Neural cell (in vitro differentiated cells): Measurements from ENCODE around the gene TOX4. TPM values are rescaled to one million over a fixed set of nuclear protein-coding genes. Genes with fewer than 3 reads are reported as not detected.

Experiments
- H2AFZ ChIP-seq: fragments of 200-600, 300-800 bp; sonication (generic), shearing (Covaris generic); 2 replicates; pipeline ENCODE4 v1.6.0; 2014; ENCODE audit warnings: low read depth, mild to moderate bottlenecking, antibody characterized with exemption, low read length, moderate library complexity
- H3F3A ChIP-seq: fragments of 200-600 bp; shearing (Covaris generic); 2 replicates; pipeline ENCODE4 v1.6.1; 2016; ENCODE audit warnings: mild to moderate bottlenecking, moderate library complexity, mixed read lengths, antibody characterized with exemption, low read length; ENCODE audit not compliant: insufficient read depth, poor library complexity, severe bottlenecking
- H3K27ac ChIP-seq: fragments of 200-600, 300-800 bp; sonication (generic), shearing (Covaris generic); 2 replicates; pipeline ENCODE4 v1.5.1; 2014; ENCODE audit warnings: mild to moderate bottlenecking, low read length, moderate library complexity
- H3K27me3 ChIP-seq: fragments of 300-800, 200-600 bp; sonication (generic), shearing (Covaris generic); 2 replicates; pipeline ENCODE4 v1.6.0; 2014; ENCODE audit warnings: mild to moderate bottlenecking, low read depth, low read length, moderate library complexity; ENCODE audit not compliant: insufficient read depth
- H3K36me3 ChIP-seq: fragments of 300-800, 200-600 bp; sonication (generic), shearing (Covaris generic); 2 replicates; pipeline ENCODE4 v1.5.1; 2014; ENCODE audit warnings: mild to moderate bottlenecking, antibody characterized with exemption, low read length, moderate library complexity; ENCODE audit not compliant: insufficient read depth
- H3K4me2 ChIP-seq: fragments of 300-800, 200-600 bp; sonication (generic), shearing (Covaris generic); 2 replicates; pipeline ENCODE4 v1.6.0; 2014; ENCODE audit warnings: mild to moderate bottlenecking, low read length
- H3K4me3 ChIP-seq: fragments of 300-800, 200-600 bp; sonication (generic), shearing (Covaris generic); 2 replicates; pipeline ENCODE4 v1.5.1; 2014; ENCODE audit warnings: mild to moderate bottlenecking, low read length, moderate library complexity
- H3K79me2 ChIP-seq: fragments of 200-600 bp; shearing (Covaris generic); replicated peaks from 2 replicates; pipeline ENCODE4 v1.6.0; 2014; ENCODE audit warnings: mild to moderate bottlenecking, low read length, moderate library complexity; ENCODE audit not compliant: insufficient read depth
- H3K9ac ChIP-seq: fragments of 300-800, 200-600 bp; sonication (generic), shearing (Covaris generic); 2 replicates; pipeline ENCODE4 v1.6.1; 2016; ENCODE audit warnings: mild to moderate bottlenecking, low read length, mixed read lengths
- H3K9me2 ChIP-seq: fragments of 200-600 bp; shearing (Covaris generic); 2 replicates; pipeline ENCODE4 v1.6.1; 2016; ENCODE audit warnings: mild to moderate bottlenecking, low read length, mixed read lengths; ENCODE audit not compliant: insufficient read depth
- H3K9me3 ChIP-seq: fragments of 200-600, 300-800 bp; sonication (generic), shearing (Covaris generic); 2 replicates; pipeline ENCODE4 v1.6.1; 2016; ENCODE audit warnings: mild to moderate bottlenecking, mixed run types, low read length, moderate library complexity, mixed read lengths
- H4K20me1 ChIP-seq: fragments of 200-600 bp; shearing (Covaris generic); 2 replicates; pipeline ENCODE4 v1.6.1; 2016; ENCODE audit warnings: mild to moderate bottlenecking, mixed run types; ENCODE audit not compliant: insufficient read depth
- EZH2 ChIP-seq: fragments of 200-600, 300-800 bp; shearing (Covaris generic), sonication (generic); IDR thresholded peaks from 2 replicates; pipeline ENCODE4 v1.6.1; 2014; ENCODE audit warnings: antibody characterized with exemption, low read length, borderline replicate concordance, mild to moderate bottlenecking; ENCODE audit not compliant: insufficient read depth, poor library complexity, severe bottlenecking
- POLR2AphosphoS5 ChIP-seq: IDR thresholded peaks from 2 replicates; pipeline ENCODE4 v1.6.1; 2012
- RAD21 ChIP-seq: fragments of 450-650 bp; conservative IDR thresholded peaks from 2 replicates; pipeline ENCODE4 v1.6.1; 2014; ENCODE audit warnings: antibody characterized with exemption, mild to moderate bottlenecking, moderate library complexity
- polyA plus RNA-seq: library from polyadenylated mRNA; depleted of rRNA; stranded (reverse); fragments of >200 nt; gene quantifications from 2 replicates; pipeline ENCODE4 v1.2.3, GENCODE V29; 2014
- TF ChIP-seq, protein P1 (sequence below): fragments of 450-650 bp; IDR thresholded peaks from 2 replicates; pipeline ENCODE4 v1.5.1; 2014; ENCODE audit warnings: antibody characterized with exemption, mild to moderate bottlenecking, moderate library complexity; ENCODE audit not compliant: poor library complexity, severe bottlenecking
- TF ChIP-seq, protein P2 (sequence below): IDR thresholded peaks from 2 replicates; pipeline ENCODE4 v1.6.1; 2012; ENCODE audit warnings: borderline replicate concordance

TOX4 gene
- polyA plus RNA-seq, 1 donor from 2014 or later = 56.8 TPM

DNA sequence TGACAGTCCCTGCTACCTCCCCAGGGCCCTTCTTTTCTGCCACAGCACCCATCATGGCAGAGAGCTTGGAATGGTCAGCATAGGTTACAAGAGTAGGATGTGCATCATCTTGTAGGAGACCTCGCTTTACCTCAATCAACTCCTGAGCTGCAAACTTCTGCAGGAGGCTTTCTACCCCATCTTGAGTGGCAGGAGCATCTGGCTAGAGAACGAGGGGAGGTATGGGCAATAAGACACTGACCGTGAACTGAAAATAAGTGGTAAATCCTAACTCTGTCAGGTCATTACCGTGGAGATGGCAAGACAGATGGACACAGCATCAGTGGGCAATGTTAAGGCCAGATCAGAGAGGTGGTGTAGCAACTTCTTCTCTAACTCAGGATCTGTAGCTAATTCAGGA is 26.4 kb downstream of the TOX4 start:
- Histone ChIP-seq H3K79me2 (peaks cover 20% of the 10 kb centered on the region), H3K36me3 (peaks cover 4% of the 10 kb centered on the region), H3K27me3 (no peaks in the 10 kb centered on the region), H3K9ac (no peak overlapping the region), H3F3A (no peaks in the 10 kb centered on the region), H3K27ac (no peak overlapping the region), H4K20me1 (no peaks in the 10 kb centered on the region), H3K4me2 (no peak overlapping the region), H2AFZ (no peak overlapping the region), H3K9me3 (no peaks in the 10 kb centered on the region), H3K9me2 (no peaks in the 10 kb centered on the region), H3K4me3 (no peak overlapping the region)
- TF ChIP-seq EZH2 (no peak), POLR2AphosphoS5 (peak; percentile 7)
- TF ChIP-seq, protein P1, sequence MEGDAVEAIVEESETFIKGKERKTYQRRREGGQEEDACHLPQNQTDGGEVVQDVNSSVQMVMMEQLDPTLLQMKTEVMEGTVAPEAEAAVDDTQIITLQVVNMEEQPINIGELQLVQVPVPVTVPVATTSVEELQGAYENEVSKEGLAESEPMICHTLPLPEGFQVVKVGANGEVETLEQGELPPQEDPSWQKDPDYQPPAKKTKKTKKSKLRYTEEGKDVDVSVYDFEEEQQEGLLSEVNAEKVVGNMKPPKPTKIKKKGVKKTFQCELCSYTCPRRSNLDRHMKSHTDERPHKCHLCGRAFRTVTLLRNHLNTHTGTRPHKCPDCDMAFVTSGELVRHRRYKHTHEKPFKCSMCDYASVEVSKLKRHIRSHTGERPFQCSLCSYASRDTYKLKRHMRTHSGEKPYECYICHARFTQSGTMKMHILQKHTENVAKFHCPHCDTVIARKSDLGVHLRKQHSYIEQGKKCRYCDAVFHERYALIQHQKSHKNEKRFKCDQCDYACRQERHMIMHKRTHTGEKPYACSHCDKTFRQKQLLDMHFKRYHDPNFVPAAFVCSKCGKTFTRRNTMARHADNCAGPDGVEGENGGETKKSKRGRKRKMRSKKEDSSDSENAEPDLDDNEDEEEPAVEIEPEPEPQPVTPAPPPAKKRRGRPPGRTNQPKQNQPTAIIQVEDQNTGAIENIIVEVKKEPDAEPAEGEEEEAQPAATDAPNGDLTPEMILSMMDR = no peak

DNA sequence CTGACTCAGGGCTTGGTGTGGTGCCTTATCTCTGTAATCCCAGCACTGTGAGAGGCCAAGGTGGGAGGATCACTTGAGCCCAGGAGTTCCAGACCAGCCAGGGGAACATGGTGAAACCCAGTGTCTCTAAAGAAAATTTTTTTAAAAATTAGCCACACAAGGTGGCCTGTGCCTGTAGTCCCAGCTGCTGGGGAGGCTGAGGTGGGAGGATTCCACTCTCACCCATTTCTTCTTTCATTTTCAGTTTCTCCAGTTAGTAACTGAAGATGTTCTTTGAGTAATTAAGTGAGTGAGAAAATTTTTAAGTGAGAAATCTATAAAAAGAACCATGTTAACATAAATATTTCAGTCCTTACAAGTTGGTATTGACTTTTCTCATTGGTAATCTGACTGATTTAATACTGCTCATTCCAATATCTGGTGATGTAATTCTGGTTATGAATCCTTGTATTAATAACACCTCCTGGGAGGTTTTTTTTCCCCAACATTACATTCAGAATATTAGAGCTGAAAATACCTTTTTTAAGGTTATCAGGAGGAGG is 28.1 kb downstream of the TOX4 start:
- TF ChIP-seq RAD21 = no peak
- no peak for TF ChIP-seq EZH2
- TF ChIP-seq POLR2AphosphoS5 = no peak
- Histone ChIP-seq H3K4me3 (no peak overlapping the region), H3K9ac (no peak overlapping the region), H3F3A (no peaks in the 10 kb centered on the region), H3K9me3 (no peaks in the 10 kb centered on the region), H3K9me2 (no peaks in the 10 kb centered on the region), H2AFZ (no peak overlapping the region), H3K27me3 (no peaks in the 10 kb centered on the region), H3K79me2 (peaks cover 34% of the 10 kb centered on the region), H3K4me2 (no peak overlapping the region), H3K27ac (no peak overlapping the region), H4K20me1 (no peaks in the 10 kb centered on the region), H3K36me3 (peaks cover 4% of the 10 kb centered on the region)

DNA sequence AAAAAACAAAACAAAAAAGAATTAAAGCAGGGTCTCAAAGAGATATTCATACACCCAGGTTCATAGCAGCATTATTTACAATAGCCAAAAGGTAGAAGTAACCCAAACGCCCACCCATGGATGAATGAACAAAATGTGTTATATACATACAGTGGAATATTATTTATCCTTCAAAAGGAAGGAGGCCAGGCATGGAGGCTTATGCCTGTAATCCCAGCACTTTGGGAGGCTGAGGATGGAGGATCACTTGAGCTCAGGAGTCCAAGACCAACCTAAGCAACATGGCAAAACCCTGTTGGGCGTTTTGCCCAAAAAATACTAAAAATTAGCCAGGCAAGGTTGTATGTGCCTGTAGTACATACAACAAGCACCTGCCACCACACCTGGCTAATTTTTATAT is 29.6 kb downstream of the TOX4 start:
- Histone ChIP-seq H3K27me3 (no peaks in the 10 kb centered on the region), H3K79me2 (peaks cover 44% of the 10 kb centered on the region), H3K9ac (no peak overlapping the region), H4K20me1 (no peaks in the 10 kb centered on the region), H3F3A (no peaks in the 10 kb centered on the region), H2AFZ (no peak overlapping the region), H3K9me3 (no peaks in the 10 kb centered on the region), H3K9me2 (no peaks in the 10 kb centered on the region), H3K4me2 (no peak overlapping the region), H3K27ac (no peak overlapping the region), H3K4me3 (no peak overlapping the region), H3K36me3 (peaks cover 4% of the 10 kb centered on the region)
- TF ChIP-seq EZH2 (no peak), RAD21 (no peak)
- TF ChIP-seq, protein P2, sequence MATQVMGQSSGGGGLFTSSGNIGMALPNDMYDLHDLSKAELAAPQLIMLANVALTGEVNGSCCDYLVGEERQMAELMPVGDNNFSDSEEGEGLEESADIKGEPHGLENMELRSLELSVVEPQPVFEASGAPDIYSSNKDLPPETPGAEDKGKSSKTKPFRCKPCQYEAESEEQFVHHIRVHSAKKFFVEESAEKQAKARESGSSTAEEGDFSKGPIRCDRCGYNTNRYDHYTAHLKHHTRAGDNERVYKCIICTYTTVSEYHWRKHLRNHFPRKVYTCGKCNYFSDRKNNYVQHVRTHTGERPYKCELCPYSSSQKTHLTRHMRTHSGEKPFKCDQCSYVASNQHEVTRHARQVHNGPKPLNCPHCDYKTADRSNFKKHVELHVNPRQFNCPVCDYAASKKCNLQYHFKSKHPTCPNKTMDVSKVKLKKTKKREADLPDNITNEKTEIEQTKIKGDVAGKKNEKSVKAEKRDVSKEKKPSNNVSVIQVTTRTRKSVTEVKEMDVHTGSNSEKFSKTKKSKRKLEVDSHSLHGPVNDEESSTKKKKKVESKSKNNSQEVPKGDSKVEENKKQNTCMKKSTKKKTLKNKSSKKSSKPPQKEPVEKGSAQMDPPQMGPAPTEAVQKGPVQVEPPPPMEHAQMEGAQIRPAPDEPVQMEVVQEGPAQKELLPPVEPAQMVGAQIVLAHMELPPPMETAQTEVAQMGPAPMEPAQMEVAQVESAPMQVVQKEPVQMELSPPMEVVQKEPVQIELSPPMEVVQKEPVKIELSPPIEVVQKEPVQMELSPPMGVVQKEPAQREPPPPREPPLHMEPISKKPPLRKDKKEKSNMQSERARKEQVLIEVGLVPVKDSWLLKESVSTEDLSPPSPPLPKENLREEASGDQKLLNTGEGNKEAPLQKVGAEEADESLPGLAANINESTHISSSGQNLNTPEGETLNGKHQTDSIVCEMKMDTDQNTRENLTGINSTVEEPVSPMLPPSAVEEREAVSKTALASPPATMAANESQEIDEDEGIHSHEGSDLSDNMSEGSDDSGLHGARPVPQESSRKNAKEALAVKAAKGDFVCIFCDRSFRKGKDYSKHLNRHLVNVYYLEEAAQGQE = no peak
